ENCODE results near the gene ACVR2B.
"Not testable (repeated sequence)": the region's sequence is repeated elsewhere in the genome, so short reads cannot be mapped to it uniquely, and the experiment has no call there.

ACVR2B gene

GRCh38 chr3:38453075-38453912, at the start of gene ACVR2B:
ACVR2B (plus strand) TSS chr3:38453890; CDS start chr3:38454323, 433 bp downstream.
- DNase-seq (ENCODE audit: low read depth in 2 of 2, low spot score in 1 of 2), result peak; percentile 30 to 54

GRCh38 chr3:38404286-38404685, 49.4 kb upstream of the ACVR2B start:
- DNase-seq (ENCODE audit: low read depth in 2 of 2, low spot score in 1 of 2), result no peak

- DNase-seq (ENCODE audit: low read depth in 2 of 2, low spot score in 1 of 2), result no peak
These were observed 42.1 kb upstream of the ACVR2B start for GRCh38 chr3:38411591-38411990.

DNA sequence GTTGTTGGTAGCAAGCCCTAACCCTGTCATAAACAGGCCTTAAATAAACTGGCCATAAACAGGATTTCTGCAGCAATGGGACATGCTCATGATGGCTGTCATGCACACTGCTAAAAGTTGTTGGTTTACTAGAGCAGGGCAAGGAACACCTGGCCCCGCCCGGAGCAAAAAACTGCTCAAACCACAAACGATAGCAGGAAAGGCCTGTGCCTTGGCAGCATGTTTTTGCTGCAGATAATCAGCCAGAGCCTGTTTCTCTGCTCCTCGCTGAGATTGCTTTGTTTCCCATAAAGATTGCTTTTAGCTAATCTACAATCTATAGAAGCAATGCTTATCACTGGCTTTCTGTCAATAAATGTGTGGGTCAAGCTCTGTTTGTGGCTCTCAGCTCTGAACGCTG, 32.9 kb upstream of the ACVR2B start:
- DNase-seq (ENCODE audit: low read depth in 2 of 2, low spot score in 1 of 2), result not testable (repeated sequence)

DNA sequence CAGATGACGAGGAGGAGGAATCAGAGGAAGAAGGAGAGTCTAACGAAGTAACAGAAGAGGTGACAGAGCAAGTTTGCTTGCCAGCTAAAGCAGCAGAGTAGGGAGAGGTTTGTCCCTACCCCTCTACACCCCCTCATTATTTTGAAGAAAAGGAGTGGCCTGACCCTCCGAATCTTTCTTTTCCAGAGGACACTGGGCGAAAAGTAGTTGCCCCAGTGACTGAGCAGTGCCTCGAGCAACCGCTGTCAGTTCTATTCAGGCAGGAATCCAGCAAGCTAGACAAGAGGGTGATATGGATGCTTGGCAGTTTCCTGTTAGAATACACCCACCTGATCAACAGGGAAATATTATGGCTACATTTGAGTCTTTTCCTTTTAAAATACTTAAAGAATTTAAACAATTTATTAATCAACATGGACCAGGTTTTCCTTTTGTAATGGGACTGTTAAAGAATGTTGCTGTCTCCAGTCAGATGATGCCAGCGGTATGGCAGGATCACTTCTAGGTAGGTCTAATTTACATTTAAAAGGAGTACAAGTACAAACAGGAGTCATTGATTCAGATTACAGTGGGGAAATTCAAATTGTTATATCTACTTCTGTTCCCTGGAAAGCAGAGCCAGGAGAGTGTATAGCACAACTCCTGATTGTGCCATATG, 31.9 kb upstream of the ACVR2B start:
- no peak for DNase-seq (ENCODE audit: low read depth in 2 of 2, low spot score in 1 of 2)

DNA sequence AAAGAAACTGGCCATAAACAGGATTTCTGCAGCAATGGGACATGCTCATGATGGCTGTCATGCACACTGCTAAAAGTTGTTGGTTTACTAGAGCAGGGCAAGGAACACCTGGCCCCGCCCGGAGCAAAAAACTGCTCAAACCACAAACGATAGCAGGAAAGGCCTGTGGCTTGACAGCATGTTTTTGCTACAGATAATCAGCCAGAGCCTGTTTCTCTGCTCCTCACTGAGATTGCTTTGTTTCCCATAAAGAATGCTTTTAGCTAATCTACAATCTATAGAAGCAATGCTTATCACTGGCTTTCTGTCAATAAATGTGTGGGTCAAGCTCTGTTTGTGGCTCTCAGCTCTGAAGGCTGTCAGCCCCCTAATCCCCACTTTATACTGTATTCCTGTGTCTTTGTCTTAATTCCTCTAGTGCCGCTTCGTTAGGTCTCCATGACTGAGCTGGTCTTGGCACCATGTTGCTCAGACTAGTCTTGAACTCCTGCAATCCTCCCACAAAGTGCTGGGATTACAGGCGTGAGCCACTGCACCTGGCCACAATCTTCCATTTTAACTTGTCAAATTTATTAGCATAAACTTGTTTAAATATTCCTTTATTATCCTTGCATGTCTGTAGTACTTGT, 26.8 kb upstream of the ACVR2B start:
- not testable (repeated sequence) for DNase-seq (ENCODE audit: low read depth in 2 of 2, low spot score in 1 of 2)

DNA sequence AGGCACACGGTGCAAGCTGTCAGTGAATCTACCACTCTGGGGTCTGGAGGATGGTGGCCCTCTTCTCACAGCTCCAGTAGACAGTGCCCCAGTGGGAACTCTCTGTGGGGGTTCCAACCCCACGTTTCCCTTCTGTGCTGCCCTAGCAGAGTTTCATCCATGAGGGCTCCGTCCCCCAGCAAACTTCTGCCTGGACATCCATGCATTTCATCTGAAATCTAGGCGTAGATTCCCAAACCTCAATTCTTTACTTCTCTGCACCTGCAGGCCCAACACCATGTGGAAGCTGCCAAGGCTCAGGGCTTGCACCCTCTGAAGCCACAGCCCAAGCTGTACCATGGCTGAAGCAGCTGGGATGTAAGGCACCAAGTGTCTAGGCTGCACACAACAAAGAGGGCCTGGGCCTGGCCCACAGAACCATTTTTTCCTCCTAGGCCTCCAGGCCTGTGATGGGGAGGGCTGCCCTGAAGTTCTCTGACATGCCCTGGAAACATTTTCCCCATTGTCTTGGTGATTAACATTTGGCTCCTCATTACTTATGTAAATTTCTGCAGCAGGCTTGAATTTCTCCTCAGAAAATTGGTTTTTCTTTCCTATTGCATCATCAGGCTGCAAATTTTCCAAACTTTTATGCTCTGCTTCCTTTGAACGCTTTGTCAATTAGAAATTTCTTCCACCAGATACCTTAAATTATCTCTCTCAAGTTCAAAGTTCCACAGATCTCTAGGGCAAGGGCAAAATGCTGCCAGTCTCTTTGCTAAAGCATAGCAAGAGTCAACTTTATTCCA, 20.6 kb upstream of the ACVR2B start:
- not testable (repeated sequence) for DNase-seq (ENCODE audit: low read depth in 2 of 2, low spot score in 1 of 2)

DNA sequence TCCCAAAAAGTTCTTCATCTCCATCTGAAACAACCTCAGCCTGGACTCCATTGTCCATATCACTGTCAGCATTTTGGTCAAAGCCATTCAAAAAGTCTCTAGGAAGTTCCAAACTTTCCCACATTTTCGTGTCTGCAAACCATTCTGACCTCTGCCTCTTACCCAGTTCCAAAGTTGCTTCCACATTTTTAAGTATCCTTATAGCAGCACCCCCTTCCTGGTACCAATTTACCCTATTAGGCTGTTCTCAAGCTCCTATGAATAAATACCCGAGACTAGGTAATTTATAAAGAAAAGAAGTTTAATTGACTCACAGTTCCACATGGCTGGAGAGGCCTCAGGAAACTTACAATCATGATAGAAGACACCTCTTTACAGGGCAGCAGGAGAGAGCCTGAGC, 20.0 kb upstream of the ACVR2B start:
- DNase-seq (ENCODE audit: low read depth in 2 of 2, low spot score in 1 of 2), result not testable (repeated sequence)

GRCh38 chr3:38438436-38439069, 15.1 kb upstream of the ACVR2B start:
- DNase-seq (ENCODE audit: low read depth in 2 of 2, low spot score in 1 of 2), result not testable (repeated sequence)

DNA sequence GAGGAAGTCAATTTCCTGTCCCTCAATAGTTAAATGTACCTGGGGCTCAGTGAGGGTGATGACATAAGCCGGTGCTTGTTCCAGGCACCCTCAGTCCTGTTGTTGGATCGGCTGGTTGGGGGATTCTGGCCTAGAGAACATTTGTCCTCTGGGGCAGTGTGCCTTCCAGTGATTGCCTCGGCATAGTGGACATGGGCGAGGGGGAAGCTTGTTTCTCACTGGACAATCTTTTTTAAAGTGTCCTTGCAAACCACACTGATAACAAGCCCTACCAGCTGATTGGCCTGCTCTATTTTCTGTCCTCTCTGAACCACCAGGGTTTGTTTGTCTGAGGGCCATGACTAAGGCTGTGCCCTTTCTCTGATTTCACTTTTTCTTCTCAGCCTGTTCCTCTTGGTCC, 10.5 kb upstream of the ACVR2B start:
- DNase-seq (ENCODE audit: low read depth in 2 of 2, low spot score in 1 of 2), result not testable (repeated sequence)

DNA sequence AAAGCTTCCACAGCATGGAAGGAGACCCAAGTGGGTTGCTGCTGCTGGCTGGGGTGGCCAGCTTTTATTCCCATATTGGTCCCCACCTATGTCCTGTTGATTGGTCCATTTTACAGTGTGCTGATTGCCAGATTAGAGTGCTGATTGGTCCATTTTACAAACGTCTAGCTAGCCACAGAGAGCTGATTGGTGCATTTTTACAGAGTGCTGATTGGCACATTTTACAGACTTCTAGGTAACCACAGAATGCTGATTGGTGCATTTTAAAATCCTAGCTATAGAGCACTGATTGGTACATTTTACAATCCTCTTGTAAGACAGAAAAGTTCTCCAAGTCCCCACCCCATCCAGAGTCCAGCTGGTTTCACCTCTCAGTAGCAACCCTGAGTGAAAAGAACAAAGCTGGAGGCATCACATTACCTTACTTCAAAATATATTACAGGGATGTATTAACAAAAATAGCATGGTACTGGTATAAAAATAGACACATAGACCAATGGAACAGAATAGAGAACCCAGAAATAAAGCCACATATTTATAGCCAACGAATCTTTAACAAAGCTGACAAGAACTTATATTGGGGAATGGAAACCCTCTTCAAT, 7.5 kb upstream of the ACVR2B start:
- no peak for DNase-seq (ENCODE audit: low read depth in 2 of 2, low spot score in 1 of 2)

- no peak for DNase-seq (ENCODE audit: low read depth in 2 of 2, low spot score in 1 of 2)
These were observed 6.9 kb upstream of the ACVR2B start for GRCh38 chr3:38446812-38447211.

DNA sequence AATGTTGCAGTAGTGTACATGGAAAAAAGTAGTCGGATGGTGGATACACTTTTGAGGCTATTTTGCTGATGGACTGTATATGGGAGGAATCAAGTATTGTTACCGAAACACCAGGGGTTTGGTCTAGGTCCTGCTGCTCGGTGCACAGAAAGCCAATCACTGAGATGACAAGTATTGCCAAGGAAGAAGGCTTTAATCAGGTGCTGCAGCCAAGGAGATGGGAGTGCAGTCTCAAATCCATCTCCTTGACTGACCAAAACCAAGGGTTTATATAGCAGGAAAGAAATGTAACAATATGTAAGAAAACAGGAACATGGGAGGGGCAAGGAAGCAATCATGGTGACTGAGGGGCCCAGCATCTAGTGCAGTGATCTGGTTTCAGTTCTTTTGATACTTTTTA, 2.8 kb upstream of the ACVR2B start:
- no peak for DNase-seq (ENCODE audit: low read depth in 2 of 2, low spot score in 1 of 2)

DNA sequence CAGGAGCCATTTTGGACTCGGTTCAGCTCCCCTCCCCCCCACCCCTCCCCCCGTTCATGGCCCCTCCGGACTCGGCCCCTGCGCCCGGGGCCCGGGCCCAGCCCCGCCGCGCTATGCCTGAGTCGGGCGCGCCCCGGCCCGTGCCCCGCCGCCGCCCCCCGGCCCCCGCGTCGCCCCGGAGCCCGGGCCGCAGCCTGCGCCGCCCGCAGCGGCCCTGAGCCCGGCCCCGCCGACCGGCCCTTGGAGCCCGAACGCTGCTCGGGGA, 155 bp downstream of the ACVR2B start:
- no peak for DNase-seq (ENCODE audit: low read depth in 2 of 2, low spot score in 1 of 2)

DNA sequence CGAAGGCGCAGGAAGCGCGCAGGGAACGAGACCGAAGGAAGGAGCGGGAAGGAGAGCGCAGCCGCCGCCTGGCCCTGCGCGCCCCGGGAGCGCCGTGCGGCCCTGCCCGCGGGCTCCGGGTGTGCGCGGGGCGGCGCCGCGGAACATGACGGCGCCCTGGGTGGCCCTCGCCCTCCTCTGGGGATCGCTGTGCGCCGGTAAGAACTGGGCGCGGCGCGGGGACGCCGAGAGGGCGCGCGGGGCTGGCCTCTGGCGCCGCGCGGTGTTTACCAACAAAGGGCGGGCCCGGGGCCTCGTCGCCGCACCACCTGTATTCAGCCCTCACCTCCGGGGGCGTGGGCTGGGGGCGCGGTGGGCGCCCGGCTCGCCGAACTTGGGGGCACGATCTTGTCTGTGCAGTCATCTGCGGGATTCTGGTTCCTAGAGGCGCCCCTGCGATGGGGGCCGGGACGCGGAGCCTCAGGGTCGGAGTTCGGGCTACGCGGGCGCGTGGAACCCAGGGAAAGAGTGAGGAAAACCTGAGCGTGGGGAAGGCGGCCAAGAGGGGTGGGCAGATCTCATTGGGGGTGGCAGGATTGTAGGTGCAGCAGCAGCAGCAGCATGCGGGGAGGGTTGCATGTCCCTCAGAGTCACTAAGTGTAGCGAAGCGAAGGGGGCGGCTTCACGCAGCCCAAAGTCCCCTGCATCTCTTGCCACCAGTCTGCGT, 641 bp downstream of the ACVR2B start:
- DNase-seq (ENCODE audit: low read depth in 2 of 2, low spot score in 1 of 2), result no peak

GRCh38 chr3:38454884-38455638, 1.4 kb downstream of the ACVR2B start:
- DNase-seq (ENCODE audit: low read depth in 2 of 2, low spot score in 1 of 2), result no peak

DNA sequence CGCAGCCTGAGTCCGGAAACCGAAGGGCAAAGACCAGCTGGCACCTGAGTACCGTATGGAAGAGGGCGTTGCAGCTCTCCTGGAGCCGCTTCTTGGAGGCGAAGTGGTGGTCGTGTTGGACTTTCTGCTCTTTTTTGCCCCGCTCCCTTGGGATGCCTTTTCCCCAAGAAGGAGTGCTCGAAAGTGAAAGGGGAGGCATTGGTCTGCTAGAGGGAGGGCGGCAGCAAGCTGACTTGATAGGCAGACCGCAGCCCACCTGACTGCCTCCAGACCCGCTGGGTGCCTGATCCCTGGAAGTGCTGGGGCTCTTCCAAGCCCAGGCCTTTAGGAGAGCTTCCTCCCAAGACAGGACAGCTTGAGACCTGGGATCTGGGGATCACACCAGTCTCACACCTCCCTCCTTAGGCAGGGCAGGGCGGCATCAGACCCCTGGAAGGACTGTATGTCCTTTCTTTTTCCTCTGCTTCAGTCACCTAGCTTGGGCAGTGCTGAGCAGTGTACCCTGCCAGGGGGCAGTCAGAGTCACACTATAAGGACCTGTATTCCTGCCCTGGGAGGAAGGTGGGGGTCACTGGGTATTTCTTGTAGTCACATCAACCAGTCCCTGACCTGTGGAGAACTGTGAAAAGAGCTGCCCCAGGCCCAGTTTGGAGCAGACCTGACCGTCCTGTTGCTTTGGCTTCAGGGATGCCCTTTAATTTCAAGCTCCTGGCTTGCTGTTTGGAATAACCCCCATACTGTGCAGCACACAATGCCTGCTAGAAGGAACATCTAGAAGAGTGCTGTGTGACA, 2.1 kb downstream of the ACVR2B start:
- DNase-seq (ENCODE audit: low read depth in 2 of 2, low spot score in 1 of 2), result no peak

Data from stimulated activated CD8-positive, alpha-beta memory T cell treated with anti-CD3 and anti-CD28 coated beads, Interleukin-4, amount 100 ng/mL, for 4 hours (primary cell).